ENCODE data around the gene BTBD9.

GRCh38 chr6:38302081-38302480 lies 337.6 kb downstream of the BTBD9 start:
- TF ChIP-seq CTCF (IDR thresholded peaks at IDR 0.05; ENCODE audit: insufficient read depth, low read depth, low read length), result no peak
- TF ChIP-seq EZH2 (IDR thresholded peaks at IDR 0.05; ENCODE audit: insufficient read depth, low read length), result no peak
